Testis (tissue), 2 donors: ENCODE results near the gene ARHGDIA.

Experiments
- POLR2A ChIP-seq: fragments of 450-650 bp; IDR thresholded peaks from one replicate; pipeline ENCODE4 v1.6.1; 2017; ENCODE audit warnings: antibody characterized with exemption, mild to moderate bottlenecking, moderate library complexity
- TF ChIP-seq, protein P1 (sequence below), 3 experiments: fragments of 450-650 bp in 2 of 3; fragments of 200-600 bp in 1 of 3; sonication (generic) in 1 of 3; IDR thresholded peaks; one replicate each; pipeline ENCODE4 v1.5.1; 2016 to 2019; ENCODE audit warnings: antibody characterized with exemption in 3 of 3, mild to moderate bottlenecking in 2 of 3, moderate library complexity in 1 of 3

DNA sequence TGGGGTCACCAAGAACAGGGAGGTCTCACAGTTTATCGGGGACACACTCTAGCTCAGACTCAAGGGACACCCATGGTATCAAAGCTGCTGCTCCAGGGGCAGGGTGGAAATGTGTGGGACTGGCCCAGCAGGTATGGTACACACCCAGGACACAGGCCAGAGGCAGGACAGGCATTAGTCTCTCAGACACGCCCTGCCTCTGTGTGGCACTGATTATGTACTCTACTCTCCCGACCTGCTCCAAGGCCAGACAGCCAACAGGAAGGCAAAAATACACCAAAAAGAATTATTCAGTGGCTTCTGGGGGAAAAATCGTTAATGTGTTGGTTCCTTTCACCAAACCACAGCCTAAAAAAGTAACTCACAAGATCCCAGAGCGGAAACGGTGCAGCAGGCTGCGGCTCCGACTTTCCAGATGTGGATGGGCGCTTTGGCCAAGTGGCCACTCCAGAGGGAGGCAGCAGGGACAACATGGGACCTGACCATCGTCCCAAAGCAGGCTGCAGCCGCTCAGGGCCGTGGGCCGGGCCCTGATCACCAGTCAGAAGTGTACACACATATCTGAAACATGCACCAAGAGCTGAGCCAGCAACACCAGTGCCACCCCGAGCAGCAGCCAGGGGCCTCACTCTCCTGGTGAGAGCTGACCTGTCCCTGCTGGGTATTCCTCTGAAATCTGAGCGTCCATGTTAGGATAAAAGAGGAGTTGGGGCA, 47.9 kb upstream of the ARHGDIA start:
- TF ChIP-seq, protein P1, sequence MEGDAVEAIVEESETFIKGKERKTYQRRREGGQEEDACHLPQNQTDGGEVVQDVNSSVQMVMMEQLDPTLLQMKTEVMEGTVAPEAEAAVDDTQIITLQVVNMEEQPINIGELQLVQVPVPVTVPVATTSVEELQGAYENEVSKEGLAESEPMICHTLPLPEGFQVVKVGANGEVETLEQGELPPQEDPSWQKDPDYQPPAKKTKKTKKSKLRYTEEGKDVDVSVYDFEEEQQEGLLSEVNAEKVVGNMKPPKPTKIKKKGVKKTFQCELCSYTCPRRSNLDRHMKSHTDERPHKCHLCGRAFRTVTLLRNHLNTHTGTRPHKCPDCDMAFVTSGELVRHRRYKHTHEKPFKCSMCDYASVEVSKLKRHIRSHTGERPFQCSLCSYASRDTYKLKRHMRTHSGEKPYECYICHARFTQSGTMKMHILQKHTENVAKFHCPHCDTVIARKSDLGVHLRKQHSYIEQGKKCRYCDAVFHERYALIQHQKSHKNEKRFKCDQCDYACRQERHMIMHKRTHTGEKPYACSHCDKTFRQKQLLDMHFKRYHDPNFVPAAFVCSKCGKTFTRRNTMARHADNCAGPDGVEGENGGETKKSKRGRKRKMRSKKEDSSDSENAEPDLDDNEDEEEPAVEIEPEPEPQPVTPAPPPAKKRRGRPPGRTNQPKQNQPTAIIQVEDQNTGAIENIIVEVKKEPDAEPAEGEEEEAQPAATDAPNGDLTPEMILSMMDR (IDR thresholded peaks at IDR 0.05) = no peak
- no peak for TF ChIP-seq POLR2A
